Nephron (organoid): ENCODE measurements around the gene MFSD6L.

ENCODE experiments used
- H3K27ac Mint-ChIP-seq, 3 experiments: 2 replicates each; pipeline ENCODE4 v1.8.0; 2020; ENCODE audit warnings: mixed read lengths in 3 of 3, mild to moderate bottlenecking in 2 of 3, moderate library complexity in 1 of 3
- H3K27me3 Mint-ChIP-seq: 2 replicates; pipeline ENCODE4 v1.8.0; 2021; ENCODE audit warnings: low read depth, mild to moderate bottlenecking, moderate library complexity, mixed read lengths
- H3K36me3 Mint-ChIP-seq: 2 replicates; pipeline ENCODE4 v1.8.0; 2020; ENCODE audit warnings: low read depth, mixed read lengths
- H3K4me1 Mint-ChIP-seq: 2 replicates; pipeline ENCODE4 v1.8.0; 2020; ENCODE audit warnings: mixed read lengths
- H3K4me3 Mint-ChIP-seq, 3 experiments: 2 replicates each; pipeline ENCODE4 v1.8.0; 2020; ENCODE audit warnings: mild to moderate bottlenecking in 3 of 3, mixed read lengths in 3 of 3, moderate library complexity in 2 of 3
- H3K9me3 Mint-ChIP-seq: 2 replicates; pipeline ENCODE4 v1.8.0; 2020; ENCODE audit warnings: mixed read lengths
- TF ChIP-seq, protein P1 (sequence below), 3 experiments: fragments of 200-600 bp; sonication (generic); IDR thresholded peaks; one replicate each; pipeline ENCODE4 v1.5.0; 2021; ENCODE audit warnings: antibody characterized with exemption in 3 of 3; ENCODE audit not compliant: unreplicated experiment in 3 of 3

MFSD6L gene, protein sequence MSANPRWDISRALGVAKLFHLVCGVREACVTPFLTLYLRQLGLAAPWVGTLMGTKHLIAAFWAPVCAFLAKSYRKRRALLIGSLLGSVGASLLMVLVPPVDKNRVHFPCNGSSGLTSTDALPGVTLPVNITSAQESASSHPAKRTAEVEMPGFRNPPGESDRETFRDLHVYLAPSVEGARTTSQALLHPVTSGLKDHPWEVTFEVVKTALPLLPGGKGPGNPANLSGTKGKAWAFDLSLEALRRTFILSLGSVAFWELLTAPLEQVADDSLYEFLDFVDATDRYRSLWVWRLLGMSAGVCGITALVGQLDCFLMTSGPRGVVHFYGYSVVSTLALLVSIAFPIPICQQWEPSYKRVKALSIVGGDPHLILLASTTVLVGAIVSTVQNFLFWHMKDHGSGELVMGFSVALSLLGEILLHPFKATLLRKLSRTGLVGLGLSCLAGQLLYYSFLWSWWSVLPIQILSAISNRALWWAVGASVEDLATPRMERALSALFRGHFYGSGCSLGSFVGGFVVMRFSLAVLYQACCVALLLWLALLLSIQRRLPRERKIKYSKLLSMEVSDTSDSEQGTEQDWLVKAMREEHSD

DNA sequence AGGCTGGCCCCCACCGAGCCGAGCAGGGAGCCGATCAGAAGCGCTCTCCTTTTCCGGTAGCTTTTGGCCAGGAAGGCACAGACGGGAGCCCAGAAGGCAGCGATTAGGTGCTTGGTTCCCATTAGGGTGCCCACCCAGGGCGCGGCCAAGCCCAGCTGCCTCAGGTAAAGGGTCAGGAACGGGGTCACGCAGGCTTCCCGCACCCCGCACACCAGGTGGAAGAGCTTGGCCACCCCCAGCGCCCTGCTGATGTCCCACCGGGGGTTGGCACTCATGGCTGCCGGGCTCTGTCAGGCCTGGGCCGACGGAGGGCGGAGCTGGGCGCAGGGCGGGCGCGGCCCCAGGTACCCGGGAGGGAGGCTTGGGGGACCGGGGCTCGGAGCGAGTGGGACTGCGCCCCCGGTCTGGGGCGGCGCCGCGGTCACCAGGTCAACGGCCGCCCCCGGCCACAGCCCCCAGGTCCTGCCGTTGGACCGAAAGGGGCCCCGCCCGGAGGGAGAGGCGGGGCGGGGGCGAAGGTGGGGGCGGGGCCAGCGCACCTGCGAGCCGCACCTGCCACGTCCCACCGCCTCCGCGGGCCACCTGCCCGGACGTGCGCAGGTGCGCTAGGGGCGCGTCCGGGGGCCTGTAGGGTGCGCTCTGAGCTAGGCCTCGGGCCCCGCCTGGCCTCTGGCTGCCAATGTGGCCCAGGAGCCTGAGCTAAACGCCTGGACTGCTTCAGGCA is at the start of gene MFSD6L:
MFSD6L (minus strand) TSS at position 520 of the 724 bp plus-strand sequence; CDS start at position 275, 245 bp downstream.
- H3K27ac Mint-ChIP-seq, result no peak within 1 kb of the TSS
- no peaks in the 10 kb centered on the region for H3K9me3 Mint-ChIP-seq
- H3K27me3 Mint-ChIP-seq, result peaks cover 56% of the 10 kb centered on the region
- peaks cover 20% of the 10 kb centered on the region for H3K4me1 Mint-ChIP-seq
- TF ChIP-seq, protein P1, sequence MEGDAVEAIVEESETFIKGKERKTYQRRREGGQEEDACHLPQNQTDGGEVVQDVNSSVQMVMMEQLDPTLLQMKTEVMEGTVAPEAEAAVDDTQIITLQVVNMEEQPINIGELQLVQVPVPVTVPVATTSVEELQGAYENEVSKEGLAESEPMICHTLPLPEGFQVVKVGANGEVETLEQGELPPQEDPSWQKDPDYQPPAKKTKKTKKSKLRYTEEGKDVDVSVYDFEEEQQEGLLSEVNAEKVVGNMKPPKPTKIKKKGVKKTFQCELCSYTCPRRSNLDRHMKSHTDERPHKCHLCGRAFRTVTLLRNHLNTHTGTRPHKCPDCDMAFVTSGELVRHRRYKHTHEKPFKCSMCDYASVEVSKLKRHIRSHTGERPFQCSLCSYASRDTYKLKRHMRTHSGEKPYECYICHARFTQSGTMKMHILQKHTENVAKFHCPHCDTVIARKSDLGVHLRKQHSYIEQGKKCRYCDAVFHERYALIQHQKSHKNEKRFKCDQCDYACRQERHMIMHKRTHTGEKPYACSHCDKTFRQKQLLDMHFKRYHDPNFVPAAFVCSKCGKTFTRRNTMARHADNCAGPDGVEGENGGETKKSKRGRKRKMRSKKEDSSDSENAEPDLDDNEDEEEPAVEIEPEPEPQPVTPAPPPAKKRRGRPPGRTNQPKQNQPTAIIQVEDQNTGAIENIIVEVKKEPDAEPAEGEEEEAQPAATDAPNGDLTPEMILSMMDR (IDR thresholded peaks at IDR 0.05; ENCODE audit: unreplicated experiment in 3 of 3), result peak in 1 of 3 experiments; percentile 14
- peak within 1 kb of the TSS; percentile 50 to 69 (median 67) for H3K4me3 Mint-ChIP-seq
- no peaks in the 10 kb centered on the region for H3K36me3 Mint-ChIP-seq

DNA sequence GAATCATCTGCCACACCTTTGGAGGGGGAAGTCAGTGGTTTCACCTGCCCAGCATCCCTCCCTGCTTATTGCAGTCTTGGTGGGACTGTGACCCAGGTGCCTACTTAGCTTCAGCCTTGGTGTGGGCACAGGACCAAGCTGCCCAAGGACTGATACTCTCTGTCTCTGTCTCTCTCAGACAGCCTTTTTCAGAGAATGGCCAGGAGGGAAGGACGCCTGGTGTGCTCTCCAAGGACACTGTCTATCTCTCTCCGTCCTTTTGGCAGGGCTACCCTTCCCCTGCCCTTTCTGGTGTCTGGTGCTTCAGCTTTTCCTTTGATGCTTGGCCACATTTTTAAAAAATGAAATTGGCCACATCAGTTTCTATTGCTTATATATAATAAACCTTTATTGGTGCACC is 48.7 kb upstream of the MFSD6L start:
- Mint-ChIP-seq H3K27me3 (no peaks in the 10 kb centered on the region), H3K36me3 (no peaks in the 10 kb centered on the region), H3K27ac (no peak overlapping the region), H3K4me3 (no peak overlapping the region), H3K4me1 (peaks cover 6% of the 10 kb centered on the region), H3K9me3 (peaks cover 6% of the 10 kb centered on the region)
- TF ChIP-seq, protein P1 (IDR thresholded peaks at IDR 0.05; ENCODE audit: unreplicated experiment in 3 of 3), result no peak

DNA sequence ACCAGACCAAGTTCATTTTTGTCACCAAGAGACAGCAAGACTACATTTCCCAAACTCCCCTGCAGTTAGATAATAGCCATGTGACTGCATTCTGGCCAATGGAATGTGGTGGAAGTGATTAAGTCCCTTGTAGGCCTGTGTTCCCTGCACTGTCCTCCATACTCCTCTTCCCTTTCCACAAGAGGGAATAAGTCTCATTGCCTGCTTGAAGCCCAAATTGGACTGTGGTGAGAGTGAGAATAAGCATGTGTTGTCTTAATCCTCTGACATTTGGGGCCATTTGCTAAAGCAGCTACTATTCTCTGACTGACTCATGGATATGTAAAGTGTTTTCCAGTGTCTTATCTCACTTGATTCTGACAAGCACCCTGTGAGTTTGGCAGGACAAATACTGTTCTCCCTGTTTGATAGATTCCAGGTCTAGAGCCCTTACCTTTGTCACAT is 47.6 kb upstream of the MFSD6L start:
- peaks cover 10% of the 10 kb centered on the region for H3K9me3 Mint-ChIP-seq
- peaks cover 14% of the 10 kb centered on the region for H3K4me1 Mint-ChIP-seq
- H3K27me3 Mint-ChIP-seq, result no peaks in the 10 kb centered on the region
- no peak overlapping the region for H3K27ac Mint-ChIP-seq
- H3K36me3 Mint-ChIP-seq, result no peaks in the 10 kb centered on the region
- TF ChIP-seq, protein P1 (IDR thresholded peaks at IDR 0.05; ENCODE audit: unreplicated experiment in 3 of 3), result no peak
- H3K4me3 Mint-ChIP-seq, result no peak overlapping the region

DNA sequence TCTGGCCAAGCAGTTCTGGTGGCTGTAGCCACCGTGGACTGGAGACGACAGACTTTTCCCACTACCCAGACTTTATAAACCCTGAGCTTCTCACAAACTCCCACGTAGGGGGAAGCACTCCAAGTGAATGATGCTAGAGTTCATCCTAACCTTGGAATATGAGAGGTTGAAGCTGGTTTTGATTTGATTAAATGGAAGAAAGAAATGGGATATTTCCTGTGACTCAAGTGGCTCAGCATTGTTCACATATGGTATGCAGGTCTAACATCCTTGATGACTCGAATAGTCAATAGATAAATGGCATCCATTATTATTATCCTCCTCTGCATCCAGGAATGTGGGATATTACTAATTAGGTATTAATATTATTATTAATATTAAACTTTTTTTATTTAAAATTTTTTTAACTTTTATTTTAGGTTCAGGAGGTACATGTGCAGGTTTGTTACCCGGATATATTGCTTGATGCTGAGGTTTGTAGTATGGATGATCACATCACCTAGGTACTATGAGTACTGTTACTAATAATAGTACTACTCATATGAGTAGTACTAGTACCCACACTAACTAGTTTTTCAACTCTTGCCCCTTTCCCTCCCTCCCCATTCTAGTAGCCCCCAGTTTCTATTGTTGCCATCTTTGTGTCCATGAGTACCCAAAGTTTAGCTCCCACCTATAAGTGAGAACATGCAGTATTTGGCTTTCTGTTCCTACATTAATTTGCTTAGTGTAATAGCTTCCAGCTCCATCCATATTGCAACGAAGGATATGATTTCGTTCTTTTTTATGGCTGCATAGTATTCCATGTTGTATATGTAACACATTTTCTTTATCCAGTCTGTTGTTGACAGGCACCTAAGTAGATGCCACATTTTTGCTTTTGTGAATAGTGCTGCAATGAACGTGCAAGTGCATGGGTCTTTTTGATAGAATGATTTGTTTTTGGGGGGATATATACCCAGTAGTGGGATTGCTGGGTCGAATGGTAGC is 45.4 kb upstream of the MFSD6L start:
- no peak overlapping the region for H3K4me3 Mint-ChIP-seq
- TF ChIP-seq, protein P1 (IDR thresholded peaks at IDR 0.05; ENCODE audit: unreplicated experiment in 3 of 3), result no peak
- peak overlapping the region in 1 of 3 experiments; percentile 59 for H3K27ac Mint-ChIP-seq

DNA sequence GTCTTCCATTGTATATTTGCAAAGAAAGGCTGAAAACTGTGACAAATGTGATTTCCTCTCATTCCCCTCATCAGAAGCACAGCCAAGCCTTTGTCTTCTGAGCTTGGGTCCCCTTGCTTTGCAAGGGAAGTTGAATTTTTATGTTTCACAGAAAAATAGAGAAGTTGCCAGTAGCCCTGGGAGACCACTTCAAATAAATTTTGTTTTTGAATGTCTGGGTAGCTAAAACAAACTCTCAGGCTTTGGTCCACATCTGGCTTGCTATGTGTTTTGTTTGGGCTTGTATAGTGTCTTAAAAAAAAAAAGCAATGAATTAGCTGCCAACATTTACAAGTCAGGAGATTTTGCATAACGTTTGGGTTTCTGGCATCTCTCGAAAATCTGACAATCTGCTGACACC is 44.2 kb upstream of the MFSD6L start:
- no peaks in the 10 kb centered on the region for H3K27me3 Mint-ChIP-seq
- H3K4me1 Mint-ChIP-seq, result peaks cover 15% of the 10 kb centered on the region
- TF ChIP-seq, protein P1 (IDR thresholded peaks at IDR 0.05; ENCODE audit: unreplicated experiment in 3 of 3), result no peak
- H3K27ac Mint-ChIP-seq, result peak overlapping the region in 2 of 3 experiments; percentile 59 to 65
- no peaks in the 10 kb centered on the region for H3K36me3 Mint-ChIP-seq
- peaks cover 12% of the 10 kb centered on the region for H3K9me3 Mint-ChIP-seq
- H3K4me3 Mint-ChIP-seq, result no peak overlapping the region

More for the DNA sequence above, 45.4 kb upstream of the MFSD6L start:
- Mint-ChIP-seq H3K36me3 (no peaks in the 10 kb centered on the region), H3K9me3 (peaks cover 12% of the 10 kb centered on the region), H3K27me3 (no peaks in the 10 kb centered on the region), H3K4me1 (peaks cover 14% of the 10 kb centered on the region)
